CD14-positive monocyte (primary cell): ENCODE data around the gene NUP85. TPM values are rescaled to one million over a fixed set of nuclear protein-coding genes. Genes with fewer than 3 reads are reported as not detected.

Source experiments
- DNase-seq, 3 donors: peaks; one replicate each; pipeline ENCODE4 v3.0.0-alpha.2; 2011 to 2022
- H2AFZ ChIP-seq: 2 replicates; pipeline ENCODE4 v1.6.0; 2012; ENCODE audit warnings: mild to moderate bottlenecking, low read depth, low read length, inconsistent platforms; ENCODE audit not compliant: insufficient read depth, poor library complexity, severe bottlenecking
- H3K27ac ChIP-seq, 2 donors: 1 replicate in 1 of 2; 2 replicates in 1 of 2; pipeline ENCODE4 v1.5.1; 2012 to 2013; ENCODE audit warnings: low read length in 2 of 2, control low read depth in 1 of 2, inconsistent platforms in 1 of 2, low read depth in 1 of 2, mild to moderate bottlenecking in 1 of 2
- H3K27me3 ChIP-seq, 2 donors: one replicate each; pipeline versions ENCODE4 v1.6.0 to v1.6.1; 2011 to 2013; ENCODE audit warnings: low read length in 2 of 2; ENCODE audit not compliant: control insufficient read depth in 2 of 2, insufficient read depth in 2 of 2
- H3K36me3 ChIP-seq, 2 donors: replicated peaks in 1 of 2; 1 replicate in 1 of 2; 2 replicates in 1 of 2; pipeline versions ENCODE4 v1.5.1 to v1.6.1; 2012 to 2013; ENCODE audit warnings: low read length in 2 of 2, control low read depth in 1 of 2, inconsistent platforms in 1 of 2, mild to moderate bottlenecking in 1 of 2; ENCODE audit not compliant: insufficient read depth in 2 of 2, control insufficient read depth in 1 of 2
- H3K4me1 ChIP-seq, 2 donors: 1 replicate in 1 of 2; 2 replicates in 1 of 2; pipeline versions ENCODE4 v1.5.1 to v1.6.1; 2012 to 2013; ENCODE audit warnings: low read length in 2 of 2, control low read depth in 1 of 2, inconsistent platforms in 1 of 2, mild to moderate bottlenecking in 1 of 2, moderate library complexity in 1 of 2; ENCODE audit not compliant: insufficient read depth in 2 of 2, control insufficient read depth in 1 of 2
- H3K4me2 ChIP-seq: replicated peaks from 2 replicates; pipeline ENCODE3; 2012; ENCODE audit warnings: low read length, moderate library complexity, mild to moderate bottlenecking; ENCODE audit not compliant: poor library complexity, severe bottlenecking; ENCODE audit errors: extremely low read depth
- H3K4me3 ChIP-seq, 3 experiments: fragments of 200-600 bp in 1 of 3; sonication (generic) in 1 of 3; replicated peaks in 1 of 3; 1 replicate in 2 of 3; 2 replicates in 1 of 3; pipeline ENCODE4 v1.5.1; 2011 to 2013; ENCODE audit warnings: low read length in 3 of 3, mild to moderate bottlenecking in 3 of 3, control low read depth in 2 of 3, low read depth in 2 of 3, inconsistent platforms in 1 of 3, moderate library complexity in 1 of 3
- H3K79me2 ChIP-seq: 2 replicates; pipeline ENCODE4 v1.6.0; 2012; ENCODE audit warnings: mild to moderate bottlenecking, control low read depth, inconsistent platforms, low read length, moderate library complexity; ENCODE audit not compliant: insufficient read depth
- H3K9ac ChIP-seq: 2 replicates; pipeline ENCODE4 v1.6.0; 2017; ENCODE audit warnings: low read length, mild to moderate bottlenecking; ENCODE audit not compliant: insufficient read depth, poor library complexity, severe bottlenecking
- H3K9me3 ChIP-seq, 2 donors: replicated peaks in 1 of 2; 1 replicate in 1 of 2; 2 replicates in 1 of 2; pipeline versions ENCODE4 v1.5.1 to v1.6.1; 2012 to 2013; ENCODE audit warnings: low read length in 2 of 2, control low read depth in 1 of 2; ENCODE audit not compliant: control insufficient read depth in 1 of 2, insufficient read depth in 1 of 2
- H4K20me1 ChIP-seq: 2 replicates; pipeline ENCODE4 v1.6.0; 2012; ENCODE audit warnings: mild to moderate bottlenecking, low read length, control low read depth, moderate library complexity; ENCODE audit not compliant: insufficient read depth
- H3K27ac Mint-ChIP-seq, 7 donors: one replicate each; pipeline ENCODE4 v1.8.0; 2020; ENCODE audit warnings: mild to moderate bottlenecking in 7 of 7, mixed read lengths in 7 of 7, moderate library complexity in 6 of 7, inconsistent platforms in 2 of 7
- H3K27me3 Mint-ChIP-seq, 3 donors: one replicate each; pipeline ENCODE4 v1.8.0; 2021 to 2022; ENCODE audit warnings: low read depth in 3 of 3, mild to moderate bottlenecking in 3 of 3, mixed read lengths in 3 of 3, moderate library complexity in 3 of 3, inconsistent platforms in 1 of 3
- H3K36me3 Mint-ChIP-seq, 2 donors: one replicate each; pipeline ENCODE4 v1.8.0; 2020; ENCODE audit warnings: mixed read lengths in 2 of 2, inconsistent platforms in 1 of 2, mild to moderate bottlenecking in 1 of 2
- H3K4me1 Mint-ChIP-seq: one replicate; pipeline ENCODE4 v1.8.0; 2020; ENCODE audit warnings: mild to moderate bottlenecking, mixed read lengths
- H3K4me3 Mint-ChIP-seq, 2 donors: one replicate each; pipeline ENCODE4 v1.8.0; 2020; ENCODE audit warnings: mild to moderate bottlenecking in 2 of 2, mixed read lengths in 2 of 2, moderate library complexity in 1 of 2
- H3K9me3 Mint-ChIP-seq, 7 donors: one replicate each; pipeline ENCODE4 v1.8.0; 2020 to 2022; ENCODE audit warnings: mixed read lengths in 7 of 7, mild to moderate bottlenecking in 6 of 7, moderate library complexity in 6 of 7, inconsistent platforms in 2 of 7
- WGBS: methylation state at CpG from one replicate; pipeline ENCODE4 v1.1.5; 2013; ENCODE audit warnings: missing lambda C conversion rate; ENCODE audit not compliant: insufficient coverage; 5-methylcytosine and 5-hydroxymethylcytosine counted together
- intact Hi-C, 2 donors: fragments of 100-400 bp; cut with micrococcal nuclease; formaldehyde crosslinking; loops; one replicate each; pipeline versions ENCODE4 v1.15.0 to v1.15.1; 2023
- polyA plus RNA-seq, 3 donors: library from polyadenylated mRNA; depleted of rRNA in 1 of 3; unstranded in 2 of 3; stranded (reverse) in 1 of 3; fragments of 300-500 nt in 2 of 3; fragments of >200 nt in 1 of 3; fragmentation: Illumina TruSeq in 2 of 3; gene quantifications; 1 replicate in 2 of 3; 2 replicates in 1 of 3; pipeline ENCODE4 v1.2.3, GENCODE V29; 2012 to 2021
- TF ChIP-seq, protein P1 (sequence below): fragments of 200-600 bp; IDR thresholded peaks from one replicate; pipeline ENCODE4 v1.8.0; 2022; ENCODE audit warnings: antibody characterized with exemption, mild to moderate bottlenecking

Gene NUP85
- polyA plus RNA-seq, 3 donors: 36.3 to 94.2 (median 38.7) TPM

DNA sequence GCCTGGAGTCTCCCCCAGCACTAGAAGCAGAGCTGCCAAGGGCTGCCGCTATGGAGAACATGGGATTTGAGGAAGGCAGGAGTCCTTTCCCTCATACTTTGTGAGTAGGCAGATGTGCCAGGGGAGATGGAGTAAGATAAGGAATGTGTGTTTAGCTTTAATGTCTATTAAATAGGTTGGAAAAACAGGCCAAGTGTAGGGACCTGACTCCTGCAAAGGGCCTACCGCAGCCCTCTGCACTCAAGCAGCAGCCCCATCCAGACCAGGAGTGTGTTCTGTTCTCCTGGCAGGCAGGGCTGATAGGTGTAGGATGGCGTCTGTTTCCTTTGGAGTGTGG, 67.3 kb downstream of the NUP85 start:
- H3K4me1 ChIP-seq: peaks cover 40 to 45% of the 10 kb centered on the region in 2 donors
- no peak overlapping the region for H3K4me2 ChIP-seq

DNA sequence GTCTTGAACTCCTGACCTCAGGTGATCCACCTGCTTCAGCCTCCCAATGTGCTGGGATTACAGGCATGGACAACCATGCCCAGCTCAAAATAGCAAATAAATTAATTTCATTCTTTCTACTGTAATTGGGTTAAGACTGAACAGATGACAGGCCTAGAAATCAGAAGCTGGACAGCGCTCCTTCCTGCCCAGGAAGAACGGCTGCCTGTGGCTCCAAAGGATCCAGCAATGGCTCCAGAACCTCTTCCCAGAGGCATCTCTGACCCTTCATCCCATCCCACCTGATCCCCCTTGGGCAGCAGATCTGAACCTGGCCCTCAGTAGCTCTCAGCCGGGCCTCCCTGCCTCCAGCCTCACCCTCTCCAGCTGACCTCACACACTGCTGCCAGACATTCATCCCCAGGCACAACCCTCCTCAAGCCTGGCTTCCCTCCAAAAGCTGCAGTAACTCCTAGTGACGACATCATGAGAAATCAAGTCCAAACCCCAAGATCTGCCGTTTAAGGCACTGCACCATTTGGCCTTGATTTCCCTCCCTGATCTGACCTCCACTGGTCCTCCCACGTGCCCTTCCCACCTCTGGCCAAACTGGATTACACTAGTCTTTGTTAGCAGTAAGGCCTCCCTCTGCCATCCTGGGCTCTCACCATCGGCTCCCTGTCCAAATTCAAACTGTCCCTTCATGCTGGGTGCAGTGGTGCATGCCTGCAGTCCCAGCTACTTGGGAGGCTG, 68.7 kb downstream of the NUP85 start:
- no peak for DNase-seq
- H3K9me3 Mint-ChIP-seq: no peaks in the 10 kb centered on the region
- H4K20me1 ChIP-seq: peaks cover 4% of the 10 kb centered on the region
- no peak overlapping the region for H3K9ac ChIP-seq
- intact Hi-C loops: loop anchor here in 1 of 2 donors (5.0 kb wide), 1 partner anchor 133 kb away; the partner anchor contains the start of gene GRB2
- peaks cover 28% of the 10 kb centered on the region for H3K4me1 Mint-ChIP-seq
- no peaks in the 10 kb centered on the region for H3K9me3 ChIP-seq
- peaks cover 54% of the 10 kb centered on the region for H3K79me2 ChIP-seq
- H3K4me2 ChIP-seq: no peak overlapping the region
- H3K4me1 ChIP-seq: peaks cover 27 to 32% of the 10 kb centered on the region in 2 donors
- H3K4me3 Mint-ChIP-seq: no peak overlapping the region
- H3K36me3 ChIP-seq: peaks cover 20 to 45% of the 10 kb centered on the region in 2 donors
- no peaks in the 10 kb centered on the region for H3K27me3 ChIP-seq
- TF ChIP-seq, protein P1, sequence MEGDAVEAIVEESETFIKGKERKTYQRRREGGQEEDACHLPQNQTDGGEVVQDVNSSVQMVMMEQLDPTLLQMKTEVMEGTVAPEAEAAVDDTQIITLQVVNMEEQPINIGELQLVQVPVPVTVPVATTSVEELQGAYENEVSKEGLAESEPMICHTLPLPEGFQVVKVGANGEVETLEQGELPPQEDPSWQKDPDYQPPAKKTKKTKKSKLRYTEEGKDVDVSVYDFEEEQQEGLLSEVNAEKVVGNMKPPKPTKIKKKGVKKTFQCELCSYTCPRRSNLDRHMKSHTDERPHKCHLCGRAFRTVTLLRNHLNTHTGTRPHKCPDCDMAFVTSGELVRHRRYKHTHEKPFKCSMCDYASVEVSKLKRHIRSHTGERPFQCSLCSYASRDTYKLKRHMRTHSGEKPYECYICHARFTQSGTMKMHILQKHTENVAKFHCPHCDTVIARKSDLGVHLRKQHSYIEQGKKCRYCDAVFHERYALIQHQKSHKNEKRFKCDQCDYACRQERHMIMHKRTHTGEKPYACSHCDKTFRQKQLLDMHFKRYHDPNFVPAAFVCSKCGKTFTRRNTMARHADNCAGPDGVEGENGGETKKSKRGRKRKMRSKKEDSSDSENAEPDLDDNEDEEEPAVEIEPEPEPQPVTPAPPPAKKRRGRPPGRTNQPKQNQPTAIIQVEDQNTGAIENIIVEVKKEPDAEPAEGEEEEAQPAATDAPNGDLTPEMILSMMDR: no peak
- H3K27me3 Mint-ChIP-seq: peaks cover 0 to 2% (median 0%) of the 10 kb centered on the region in 3 donors
- no peak overlapping the region for H3K27ac ChIP-seq
- H3K36me3 Mint-ChIP-seq: peaks cover 32 to 54% of the 10 kb centered on the region in 2 donors
- peak overlapping the region in 3 of 7 donors; percentile 33 to 62 (median 61) for H3K27ac Mint-ChIP-seq
- WGBS: 69% methylated on average over 6 of the region's 7 CpGs
- no peak overlapping the region for H3K4me3 ChIP-seq
- no peak overlapping the region for H2AFZ ChIP-seq

More for the DNA sequence above, 67.3 kb downstream of the NUP85 start:
- Mint-ChIP-seq H3K4me3 (no peak overlapping the region), H3K9me3 (peaks cover 0 to 2% (median 0%) of the 10 kb centered on the region in 7 donors), H3K27me3 (peaks cover 0 to 2% (median 0%) of the 10 kb centered on the region in 3 donors), H3K4me1 (peaks cover 40% of the 10 kb centered on the region), H3K36me3 (peaks cover 24 to 46% of the 10 kb centered on the region in 2 donors), H3K27ac (peak overlapping the region in 1 of 7 donors; percentile 68)
- Histone ChIP-seq H3K4me3 (no peak overlapping the region), H3K27me3 (no peaks in the 10 kb centered on the region), H3K9ac (no peak overlapping the region), H3K9me3 (no peaks in the 10 kb centered on the region), H4K20me1 (peaks cover 4% of the 10 kb centered on the region), H2AFZ (no peak overlapping the region), H3K27ac (no peak overlapping the region), H3K79me2 (peaks cover 57% of the 10 kb centered on the region), H3K36me3 (peaks cover 16 to 37% of the 10 kb centered on the region in 2 donors)
- no peak for DNase-seq
- WGBS: 52% methylated on average over 2 of the region's 3 CpGs
- TF ChIP-seq, protein P1: no peak
- intact Hi-C loops: loop anchor here in 1 of 2 donors (5.0 kb wide), 1 partner anchor 134 kb away; the partner anchor contains the start of gene GRB2
